ENCODE results near the gene TCEA3. TPM values are rescaled to one million over a fixed set of nuclear protein-coding genes. Genes with fewer than 3 reads are reported as not detected.

TCEA3 gene
- total RNA-seq, 4 donors from 2014 or later = 128 to 242 (median 179) TPM

- intact Hi-C loops (cut with DNase I; ENCODE audit: low total_unique reads) (no loop called here), in situ Hi-C loops (cut with MboI; ENCODE audit: low sequenced_read_pairs in 4 of 4) (no loop called here)
- ATAC-seq (no peak), DNase-seq (no peak)
- H3K27ac ChIP-seq = no peak overlapping the region
- H3K36me3 ChIP-seq = peaks cover 15 to 36% of the 10 kb centered on the region in 2 donors
- no peak overlapping the region for H3K4me3 ChIP-seq
- TF ChIP-seq POLR2A (IDR thresholded peaks at IDR 0.05) = no peak
- no peak for TF ChIP-seq CTCF (IDR thresholded peaks at IDR 0.05 in 4 of 5, conservative IDR thresholded peaks at IDR 0.05 in 1 of 5)
- H3K9me3 ChIP-seq = peaks cover 2 to 38% (median 23%) of the 10 kb centered on the region in 3 donors
- H3K27me3 ChIP-seq = peaks cover 0 to 2% (median 0%) of the 10 kb centered on the region in 3 donors
- H3K4me1 ChIP-seq = no peaks in the 10 kb centered on the region
Observed at GRCh38 chr1:23357138-23357908, 67.2 kb downstream of the TCEA3 start.

GRCh38 chr1:23356471-23357137 is 67.9 kb downstream of the TCEA3 start:
- Histone ChIP-seq H3K4me3 (no peak overlapping the region), H3K27ac (no peak overlapping the region), H3K27me3 (no peaks in the 10 kb centered on the region), H3K4me1 (no peaks in the 10 kb centered on the region), H3K36me3 (peaks cover 9 to 29% of the 10 kb centered on the region in 2 donors), H3K9me3 (peaks cover 0 to 31% (median 16%) of the 10 kb centered on the region in 3 donors)
- in situ Hi-C loops (cut with MboI; ENCODE audit: low sequenced_read_pairs in 4 of 4) = no loop called here
- DNase-seq (no peak), ATAC-seq (no peak)
- TF ChIP-seq CTCF (IDR thresholded peaks at IDR 0.05 in 4 of 5, conservative IDR thresholded peaks at IDR 0.05 in 1 of 5) = no peak
- no peak for TF ChIP-seq POLR2A (IDR thresholded peaks at IDR 0.05)
- intact Hi-C loops (cut with DNase I; ENCODE audit: low total_unique reads) = no loop called here

- ATAC-seq (no peak), DNase-seq (no peak)
- Histone ChIP-seq H3K4me1 (no peaks in the 10 kb centered on the region), H3K4me3 (no peak overlapping the region), H3K9me3 (peaks cover 0 to 7% (median 0%) of the 10 kb centered on the region in 3 donors), H3K27ac (no peak overlapping the region), H3K36me3 (peaks cover 0 to 5% of the 10 kb centered on the region in 2 donors), H3K27me3 (no peaks in the 10 kb centered on the region)
- intact Hi-C loops (cut with DNase I; ENCODE audit: low total_unique reads) (no loop called here), in situ Hi-C loops (cut with MboI; ENCODE audit: low sequenced_read_pairs in 4 of 4) (no loop called here)
- no peak for TF ChIP-seq POLR2A (IDR thresholded peaks at IDR 0.05)
Observed at GRCh38 chr1:23354245-23354644, 70.3 kb downstream of the TCEA3 start.

- no peak for TF ChIP-seq POLR2A (IDR thresholded peaks at IDR 0.05)
- TF ChIP-seq CTCF (IDR thresholded peaks at IDR 0.05 in 4 of 5, conservative IDR thresholded peaks at IDR 0.05 in 1 of 5) = no peak
- intact Hi-C loops (cut with DNase I; ENCODE audit: low total_unique reads) = no loop called here
- ATAC-seq (no peak), DNase-seq (no peak)
- no peaks in the 10 kb centered on the region for H3K9me3 ChIP-seq
- in situ Hi-C loops (cut with MboI; ENCODE audit: low sequenced_read_pairs in 4 of 4) = no loop called here
- H3K27ac ChIP-seq = no peak overlapping the region
- H3K4me3 ChIP-seq = no peak overlapping the region
- no peaks in the 10 kb centered on the region for H3K27me3 ChIP-seq
- H3K36me3 ChIP-seq = no peaks in the 10 kb centered on the region
- H3K4me1 ChIP-seq = no peaks in the 10 kb centered on the region
Observed at GRCh38 chr1:23352096-23352695, 72.4 kb downstream of the TCEA3 start.

DNA sequence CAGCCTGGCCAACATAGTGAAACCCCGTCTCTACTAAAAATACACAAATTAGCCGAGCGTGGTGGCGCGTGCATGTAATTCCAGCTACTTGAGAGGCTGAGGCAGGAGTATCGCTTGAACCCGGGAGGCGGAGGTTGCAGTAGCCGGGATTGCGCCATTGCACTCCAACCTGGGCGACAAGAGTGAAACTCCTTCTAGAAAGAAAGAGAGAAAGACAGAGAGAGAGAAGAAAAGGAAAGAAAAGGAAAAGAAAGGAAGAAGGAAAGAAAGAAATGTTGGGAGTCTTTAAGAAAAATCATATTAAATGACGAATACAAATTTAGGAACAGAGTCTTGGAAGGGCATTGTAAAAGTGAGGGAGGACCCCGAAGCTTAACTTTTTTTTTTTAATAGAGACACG is 78.6 kb downstream of the TCEA3 start:
- ATAC-seq (no peak), DNase-seq (no peak)
- intact Hi-C loops (cut with DNase I; ENCODE audit: low total_unique reads) = loop anchor here (10.0 kb wide), 1 partner anchor 209 kb away; the partner anchor contains the start of gene ID3
- Histone ChIP-seq H3K4me1 (peaks cover 22 to 25% of the 10 kb centered on the region in 2 donors), H3K27me3 (no peaks in the 10 kb centered on the region), H3K36me3 (no peaks in the 10 kb centered on the region), H3K4me3 (no peak overlapping the region), H3K9me3 (no peaks in the 10 kb centered on the region), H3K27ac (no peak overlapping the region)
- TF ChIP-seq POLR2A (IDR thresholded peaks at IDR 0.05) = no peak
- TF ChIP-seq CTCF (IDR thresholded peaks at IDR 0.05 in 4 of 5, conservative IDR thresholded peaks at IDR 0.05 in 1 of 5) = no peak
- in situ Hi-C loops (cut with MboI; ENCODE audit: low sequenced_read_pairs in 4 of 4) = loop anchor here in 1 of 4 donors (10.0 kb wide), 1 partner anchor 59 kb away; no protein-coding TSS in a partner anchor

Measured in gastrocnemius medialis (tissue), 4 donors.